PC-3 (cell line): ENCODE measurements around the gene SLC26A8. TPM values are rescaled to one million over a fixed set of nuclear protein-coding genes. Genes with fewer than 3 reads are reported as not detected.
A peak's percentile ranks its signal among the peaks of the same experiment; 100 is the strongest.
"Not testable (repeated sequence)": the region's sequence is repeated elsewhere in the genome, so short reads cannot be mapped to it uniquely, and the experiment has no call there.

Experiments
- ATAC-seq: fragments of 200-7000 bp; cut with Tn5 transposase; 2 replicates; pipeline ENCODE4 v1.9.1; 2020; ENCODE audit warnings: mild to moderate bottlenecking, moderate library complexity
- BruUV-seq: library from RNA; stranded (reverse); fragments of 400-500 nt; replicated peaks from 2 replicates; lab custom pipeline; 2021; lab: Mats Ljungman, UMichigan
- CTCF ChIA-PET: fragments of 300-600 bp; sonication (Branson Sonifier 250); formaldehyde crosslinking; loops from one replicate; lab custom pipeline; 2022; ENCODE audit warnings: antibody characterized with exemption; lab: Charles Lee
- POLR2A ChIA-PET: fragments of 300-600 bp; sonication (Branson Sonifier 250); formaldehyde crosslinking; loops from one replicate; lab custom pipeline; 2022; ENCODE audit warnings: antibody characterized with exemption; ENCODE audit not compliant: unreplicated experiment; lab: Charles Lee
- DNase-seq: peaks from one replicate; pipeline ENCODE4 v3.0.0-alpha.2; 2015
- H2AFZ ChIP-seq: fragments of 300-600 bp; sonication (generic); 2 replicates; pipeline ENCODE4 v1.6.0; 2016; ENCODE audit warnings: antibody characterized with exemption, low read length
- H3F3A ChIP-seq: fragments of 300-600 bp; sonication (generic); one replicate; pipeline ENCODE4 v1.6.0; 2017; ENCODE audit warnings: antibody characterized with exemption, low read length, control low read depth, mild to moderate bottlenecking; ENCODE audit not compliant: unreplicated experiment
- H3K27ac ChIP-seq: fragments of 300-600 bp; sonication (generic); 2 replicates; pipeline ENCODE4 v1.5.1; 2016; ENCODE audit warnings: mild to moderate bottlenecking, low read length
- H3K27me3 ChIP-seq: fragments of 300-600 bp; sonication (generic); 2 replicates; pipeline ENCODE4 v1.6.1; 2016; ENCODE audit warnings: low read length, mixed read lengths
- H3K36me3 ChIP-seq: fragments of 300-600 bp; sonication (generic); 2 replicates; pipeline ENCODE4 v1.6.1; 2016; ENCODE audit warnings: low read depth, mixed run types, low read length, mixed read lengths
- H3K4me1 ChIP-seq: fragments of 300-600 bp; sonication (generic); 2 replicates; pipeline ENCODE4 v1.5.1; 2016; ENCODE audit warnings: low read length; ENCODE audit not compliant: insufficient read depth
- H3K4me2 ChIP-seq: fragments of 300-600 bp; sonication (generic); 2 replicates; pipeline ENCODE4 v1.6.0; 2016; ENCODE audit warnings: low read length
- H3K4me3 ChIP-seq: fragments of 300-600 bp; sonication (generic); 2 replicates; pipeline ENCODE4 v1.5.1; 2016; ENCODE audit warnings: mild to moderate bottlenecking, low read length, mixed read lengths
- H3K79me2 ChIP-seq: fragments of 300-600 bp; sonication (generic); 2 replicates; pipeline ENCODE4 v1.6.1; 2017; ENCODE audit warnings: low read length, mixed read lengths
- H3K9ac ChIP-seq: fragments of 300-600 bp; sonication (generic); 2 replicates; pipeline ENCODE4 v1.6.0; 2016; ENCODE audit warnings: mild to moderate bottlenecking, low read length
- H3K9me2 ChIP-seq: fragments of 300-600 bp; sonication (generic); replicated peaks from 2 replicates; pipeline ENCODE4 v1.6.1; 2016; ENCODE audit warnings: mixed run types, low read length, mixed read lengths
- H3K9me3 ChIP-seq: fragments of 300-600 bp; sonication (generic); 2 replicates; pipeline ENCODE4 v1.6.1; 2016; ENCODE audit warnings: low read length, mixed read lengths
- H4K20me1 ChIP-seq: fragments of 300-600 bp; sonication (generic); 2 replicates; pipeline ENCODE4 v1.6.1; 2016; ENCODE audit warnings: low read length, mixed read lengths
- EZH2 ChIP-seq: fragments of 300-600 bp; sonication (generic); IDR thresholded peaks from one replicate; pipeline ENCODE4 v1.6.1; 2017; ENCODE audit warnings: antibody characterized with exemption, mild to moderate bottlenecking, low read length; ENCODE audit not compliant: unreplicated experiment
- EZH2phosphoT487 ChIP-seq: fragments of 300-600 bp; sonication (generic); IDR thresholded peaks from 2 replicates; pipeline ENCODE4 v1.6.1; 2018; ENCODE audit warnings: mild to moderate bottlenecking, antibody characterized with exemption, low read length, borderline replicate concordance
- intact Hi-C: fragments of 100-400 bp; cut with micrococcal nuclease; formaldehyde crosslinking; loops from 2 replicates; pipeline ENCODE4 v1.9.0; 2023
- total RNA-seq: library from RNA; depleted of rRNA; stranded (reverse); fragments of >200 nt; gene quantifications from 2 replicates; pipeline ENCODE4 v1.2.3, GENCODE V29; 2014
- TF ChIP-seq, protein P1 (sequence below): fragments of 300-600 bp; sonication (generic); conservative IDR thresholded peaks from 2 replicates; pipeline ENCODE4 v1.5.1; 2017; ENCODE audit warnings: antibody characterized with exemption, low read depth, mild to moderate bottlenecking, low read length

Gene SLC26A8
- total RNA-seq, 1 experiment from 2014 or later, result not detected

DNA sequence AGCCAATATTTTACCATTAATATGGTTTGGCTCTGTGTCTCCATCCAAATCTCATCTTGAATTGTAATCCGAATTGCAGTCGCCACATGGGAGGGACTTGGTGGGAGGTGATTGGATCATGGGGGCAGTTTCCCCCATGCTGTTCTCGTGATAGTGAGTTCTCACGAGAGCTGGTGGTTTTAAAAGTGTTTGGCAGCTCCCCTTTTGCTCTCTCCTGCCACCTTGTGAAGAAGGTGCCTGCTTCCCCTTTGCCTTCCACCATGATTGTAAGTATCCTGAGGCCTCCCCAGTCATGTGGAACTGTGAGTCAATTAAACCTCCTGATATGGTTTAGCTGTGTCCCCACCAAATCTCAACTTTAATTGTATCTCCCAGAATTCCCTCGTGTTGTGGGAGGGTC, 85.2 kb downstream of the SLC26A8 start:
- H3K27me3 ChIP-seq, H3F3A ChIP-seq, H2AFZ ChIP-seq, H3K9ac ChIP-seq, H3K4me3 ChIP-seq, H3K4me2 ChIP-seq, POLR2A ChIA-PET, H3K36me3 ChIP-seq, H3K27ac ChIP-seq, H3K4me1 ChIP-seq, ATAC-seq, H4K20me1 ChIP-seq, H3K9me2 ChIP-seq, intact Hi-C loops, BruUV-seq, DNase-seq, H3K79me2 ChIP-seq, H3K9me3 ChIP-seq: not testable (repeated sequence)
- TF ChIP-seq, protein P1, sequence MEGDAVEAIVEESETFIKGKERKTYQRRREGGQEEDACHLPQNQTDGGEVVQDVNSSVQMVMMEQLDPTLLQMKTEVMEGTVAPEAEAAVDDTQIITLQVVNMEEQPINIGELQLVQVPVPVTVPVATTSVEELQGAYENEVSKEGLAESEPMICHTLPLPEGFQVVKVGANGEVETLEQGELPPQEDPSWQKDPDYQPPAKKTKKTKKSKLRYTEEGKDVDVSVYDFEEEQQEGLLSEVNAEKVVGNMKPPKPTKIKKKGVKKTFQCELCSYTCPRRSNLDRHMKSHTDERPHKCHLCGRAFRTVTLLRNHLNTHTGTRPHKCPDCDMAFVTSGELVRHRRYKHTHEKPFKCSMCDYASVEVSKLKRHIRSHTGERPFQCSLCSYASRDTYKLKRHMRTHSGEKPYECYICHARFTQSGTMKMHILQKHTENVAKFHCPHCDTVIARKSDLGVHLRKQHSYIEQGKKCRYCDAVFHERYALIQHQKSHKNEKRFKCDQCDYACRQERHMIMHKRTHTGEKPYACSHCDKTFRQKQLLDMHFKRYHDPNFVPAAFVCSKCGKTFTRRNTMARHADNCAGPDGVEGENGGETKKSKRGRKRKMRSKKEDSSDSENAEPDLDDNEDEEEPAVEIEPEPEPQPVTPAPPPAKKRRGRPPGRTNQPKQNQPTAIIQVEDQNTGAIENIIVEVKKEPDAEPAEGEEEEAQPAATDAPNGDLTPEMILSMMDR, result 0 out of 2 replicates have a peak, but pooled peaks have one; percentile 24
- CTCF ChIA-PET, result interaction anchor here (0.6 kb wide), 1 partner anchor 8 kb away, joined by 8 read pairs; no protein-coding TSS in a partner anchor

DNA sequence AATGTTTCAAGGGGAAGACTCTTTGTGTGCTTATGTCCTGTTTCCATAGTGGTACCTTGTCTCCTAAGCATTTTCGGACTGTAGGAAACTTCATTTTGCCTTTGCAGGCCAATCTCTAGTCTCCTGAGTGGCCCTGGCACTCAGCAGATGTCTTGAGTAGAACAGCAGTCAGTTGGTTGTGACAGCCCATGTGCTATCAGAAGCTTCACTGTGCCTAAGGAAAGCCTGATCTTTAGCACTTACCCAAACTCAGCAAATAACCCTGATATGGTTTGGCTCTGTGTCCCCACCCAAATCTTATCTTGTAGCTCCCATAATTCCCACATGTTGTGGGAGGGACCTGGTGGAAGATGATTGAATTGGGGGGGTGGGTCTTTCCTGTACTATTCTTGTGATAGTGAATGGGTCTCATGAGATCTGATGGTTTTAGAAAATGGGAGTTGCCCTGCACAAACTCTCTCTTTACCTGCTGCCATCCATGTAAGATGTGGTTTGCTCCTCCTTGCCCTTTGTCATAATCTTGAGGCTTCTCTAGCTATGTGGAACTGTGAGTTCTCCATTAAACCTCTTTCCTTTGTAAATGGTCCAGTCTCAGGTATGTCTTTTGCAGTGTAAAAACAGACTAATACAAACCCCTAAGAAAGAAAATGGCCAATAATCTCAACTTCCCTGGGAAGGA, 87.6 kb downstream of the SLC26A8 start:
- no peaks in the 10 kb centered on the region for H3K79me2 ChIP-seq
- TF ChIP-seq, protein P1, result no peak
- TF ChIP-seq EZH2phosphoT487 (no peak), EZH2 (no peak)
- intact Hi-C loops, result no loop called here
- ChIA-PET POLR2A (no interaction called here), CTCF (no interaction called here)
- H3K36me3 ChIP-seq, result no peaks in the 10 kb centered on the region
- ATAC-seq (no peak), DNase-seq (no peak)
- no TSS peak for BruUV-seq
- no peaks in the 10 kb centered on the region for H3K27me3 ChIP-seq
- no peaks in the 10 kb centered on the region for H3F3A ChIP-seq
- H3K4me3 ChIP-seq, result no peak overlapping the region
- H3K4me2 ChIP-seq, result no peak overlapping the region
- H4K20me1 ChIP-seq, result no peaks in the 10 kb centered on the region
- no peak overlapping the region for H3K9ac ChIP-seq
- no peaks in the 10 kb centered on the region for H3K9me2 ChIP-seq
- H3K27ac ChIP-seq, result no peak overlapping the region
- H3K4me1 ChIP-seq, result no peaks in the 10 kb centered on the region
- H3K9me3 ChIP-seq, result no peaks in the 10 kb centered on the region
- no peak overlapping the region for H2AFZ ChIP-seq

DNA sequence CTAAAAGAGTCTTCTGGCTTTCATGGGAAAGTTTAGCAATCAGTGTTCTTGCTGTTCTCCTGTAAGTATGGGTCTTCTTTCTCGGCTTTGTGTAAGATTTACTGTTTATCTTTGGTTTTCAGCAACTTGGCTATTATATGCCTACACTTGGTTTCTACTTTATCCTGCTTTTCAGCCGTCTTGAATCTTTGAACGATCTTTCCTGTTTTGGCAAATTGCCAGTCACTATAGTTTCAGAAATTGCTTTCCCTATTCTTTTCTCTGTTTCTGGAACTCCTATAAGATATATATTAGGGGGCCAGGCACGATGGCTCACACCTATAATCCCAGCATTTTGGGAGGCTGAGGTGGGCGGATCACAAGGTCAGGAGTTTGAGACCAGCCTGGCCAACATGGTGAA, 89.0 kb downstream of the SLC26A8 start:
- POLR2A ChIA-PET, result no interaction called here
- no peak for TF ChIP-seq EZH2phosphoT487
- TF ChIP-seq, protein P1, result no peak
- no peak for TF ChIP-seq EZH2
- CTCF ChIA-PET, result no interaction called here
- Histone ChIP-seq H3K9me2 (no peaks in the 10 kb centered on the region), H3K27ac (no peak overlapping the region), H2AFZ (no peak overlapping the region), H3K79me2 (no peaks in the 10 kb centered on the region), H3K27me3 (no peaks in the 10 kb centered on the region), H3K9ac (no peak overlapping the region), H3K4me2 (no peak overlapping the region), H3F3A (no peaks in the 10 kb centered on the region), H3K36me3 (no peaks in the 10 kb centered on the region), H3K9me3 (no peaks in the 10 kb centered on the region), H4K20me1 (no peaks in the 10 kb centered on the region), H3K4me3 (no peak overlapping the region), H3K4me1 (no peaks in the 10 kb centered on the region)
- intact Hi-C loops, result no loop called here
- DNase-seq (no peak), ATAC-seq (no peak)
- BruUV-seq, result no TSS peak
